ENCODE data around the gene CTCFL. TPM values are rescaled to one million over a fixed set of nuclear protein-coding genes. Genes with fewer than 3 reads are reported as not detected.

CTCFL gene
- total and polyA plus RNA-seq, 2 of the 13 experiments (the other 11 are each of a cell fraction or from before 2014, with no cell fraction given): 0.04 TPM; not detected in 1

DNA sequence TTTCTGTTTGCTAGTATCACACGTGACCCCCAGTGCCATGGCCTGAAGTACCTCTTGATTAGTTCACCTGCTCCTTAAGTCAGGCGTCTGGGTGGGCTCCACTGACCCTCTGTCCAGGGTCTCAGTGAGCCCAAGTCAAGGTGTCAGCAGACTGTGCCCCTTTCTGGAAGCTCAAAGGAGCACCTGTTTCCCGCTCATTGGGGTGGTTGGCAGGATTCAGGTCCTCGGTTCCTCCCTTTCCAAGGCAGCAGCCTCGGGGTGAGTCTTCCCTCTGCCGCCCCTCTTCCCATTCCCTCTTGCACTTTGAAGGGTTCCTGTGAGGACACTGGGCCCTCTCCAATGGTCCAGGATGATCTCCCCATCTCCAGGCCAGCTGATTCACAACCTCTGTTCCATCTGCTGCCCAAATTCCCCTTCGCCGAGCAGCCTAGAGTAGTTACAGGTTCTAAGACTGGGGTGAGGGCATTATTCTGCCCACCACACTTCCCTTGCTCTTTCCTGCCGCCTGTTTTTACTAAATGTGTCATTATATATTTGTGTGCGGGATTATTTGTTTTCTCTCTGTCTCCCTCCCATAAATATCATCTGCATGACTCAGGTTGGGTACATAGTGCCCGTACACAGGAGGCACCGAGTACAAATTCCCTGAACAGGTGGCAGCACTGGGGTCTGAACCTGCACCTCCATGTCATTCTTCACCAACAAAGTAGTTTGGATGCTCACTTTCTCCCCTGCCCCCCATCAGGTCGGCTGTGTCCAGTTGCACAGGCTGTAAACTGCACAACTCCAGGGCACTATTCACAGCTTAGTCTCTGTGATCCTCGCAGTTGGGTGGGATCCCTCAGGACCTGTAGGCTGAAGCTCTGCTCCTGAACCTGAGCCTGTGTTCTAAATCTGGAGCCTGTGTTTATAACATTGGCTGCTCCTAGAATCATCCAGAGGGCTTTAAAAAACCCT is 75.3 kb downstream of the CTCFL start (continued):
- TF ChIP-seq TOPORS (CRISPR knock-in tag; IDR thresholded peaks at IDR 0.05) (no peak), ZNF768 (CRISPR knock-in tag; IDR thresholded peaks at IDR 0.05) (no peak)

DNA sequence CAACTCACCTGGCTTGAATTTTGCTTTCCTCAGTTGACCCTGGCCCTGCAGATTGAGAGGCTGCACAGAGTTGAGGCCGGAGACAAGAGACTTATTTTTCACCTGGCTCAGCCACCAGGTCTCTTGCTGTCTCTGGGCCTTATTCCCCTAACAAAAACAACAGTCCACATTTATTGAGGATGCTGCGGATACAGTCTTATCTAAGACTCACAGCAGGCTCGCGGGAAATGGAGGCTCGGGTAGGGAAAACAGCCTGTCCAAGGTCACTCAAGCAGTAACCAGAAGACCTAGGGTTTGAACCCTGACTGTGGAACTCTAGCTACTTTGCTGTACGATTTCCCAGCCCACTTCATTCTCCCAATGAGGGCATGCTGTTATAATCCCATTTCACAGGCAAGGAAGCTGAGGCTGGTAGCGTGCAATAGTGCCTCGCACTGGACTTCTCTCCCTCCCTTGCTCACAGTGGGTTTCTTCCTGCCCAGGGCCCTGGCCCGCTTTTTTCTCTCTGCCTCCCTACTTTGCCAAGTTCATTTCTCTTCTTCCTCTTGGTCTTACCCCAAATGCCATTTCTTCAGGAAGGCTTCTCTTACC is 76.1 kb downstream of the CTCFL start:
- H3K79me2 ChIP-seq (ENCODE audit: insufficient read depth, low read length): no peaks in the 10 kb centered on the region
- intact Hi-C loops (cut with micrococcal nuclease; ENCODE audit: unreplicated experiment): no loop called here
- WGBS (ENCODE audit: low lambda C conversion rate): 36% methylated on average over 9 of the region's 9 CpGs
- no peaks in the 10 kb centered on the region for H3K4me1 ChIP-seq (ENCODE audit: insufficient read depth, low read length)
- H3K27me3 ChIP-seq (ENCODE audit: control insufficient read depth in 1 of 2, insufficient read depth in 2 of 2, low read length in 2 of 2): peaks cover 15 to 67% of the 10 kb centered on the region in 2 experiments; a peak in 4 of 5 replicates
- H3K27ac ChIP-seq (ENCODE audit: extremely low read length, insufficient read depth, low read length): no peak overlapping the region
- CTCF ChIA-PET (ENCODE audit: low intra/inter-chr PET ratio, low total read pairs): no interaction called here
- in situ Hi-C loops (cut with HindIII; ENCODE audit: extremely low pct_ligation_motif_present, low pct_unique_long_range_greater_than_20kb): no loop called here
- no peaks in the 10 kb centered on the region; the same call in 1 of the 2 replicates for H4K20me1 ChIP-seq (ENCODE audit: insufficient read depth, low read length)
- POLR2A ChIA-PET: no interaction called here
- H3K9ac ChIP-seq (ENCODE audit: insufficient read depth, low read depth, low read length): no peak overlapping the region
- TF ChIP-seq ZNF768 (CRISPR knock-in tag; IDR thresholded peaks at IDR 0.05) (no peak), ZNF629 (CRISPR knock-in tag; conservative IDR thresholded peaks at IDR 0.05) (peak; percentile 81)
- no peaks in the 10 kb centered on the region for H3K9me3 ChIP-seq (ENCODE audit: low read length)
- DNase-seq (ENCODE audit: low spot score) (no peak), ATAC-seq (no peak), FAIRE-seq (no peak)
- no peak overlapping the region for H3K4me3 ChIP-seq (replicated peaks in 1 of 3; ENCODE audit: insufficient read depth in 1 of 3, low read depth in 2 of 3, low read length in 3 of 3)
- no peak overlapping the region for H2AFZ ChIP-seq (ENCODE audit: low read length)
- no TSS peak for BruUV-seq (replicated peaks)
- no peak overlapping the region for H3K4me2 ChIP-seq (ENCODE audit: low read depth, low read length)
- H3K36me3 ChIP-seq (replicated peaks in 1 of 2; ENCODE audit: control insufficient read depth in 1 of 2, insufficient read depth in 2 of 2, low read length in 2 of 2): no peaks in the 10 kb centered on the region

Other genes starting within 250 kb of the CTCFL start
- gene SPO11, start 195.3 kb downstream of the CTCFL start, total RNA-seq (2016; rRNA removed; fragmentation: Illumina TruSeq; extraction: Trizol): not detected in 2 replicates
- not detected in 2 replicates for gene SPO11, start 195.3 kb downstream of the CTCFL start, polyA plus RNA-seq (2011; rRNA removed)
- gene RAE1, start 173.9 kb downstream of the CTCFL start, total RNA-seq (2016; rRNA removed; fragmentation: Illumina TruSeq; extraction: Trizol): 72.9 and 84.7 TPM in 2 replicates
- 29.2 and 36.1 TPM in 2 replicates for gene RAE1, start 173.9 kb downstream of the CTCFL start, polyA plus RNA-seq (2011; rRNA removed)
- 29.6 and 34.2 TPM in 2 replicates for gene RBM38, start 133.7 kb downstream of the CTCFL start, total RNA-seq (2016; rRNA removed; fragmentation: Illumina TruSeq; extraction: Trizol)
- 24.2 and 30.0 TPM in 2 replicates for gene RBM38, start 133.7 kb downstream of the CTCFL start, polyA plus RNA-seq (2011; rRNA removed)
- 5.4 and 12.6 TPM in 2 replicates for gene PCK1, start 36.0 kb upstream of the CTCFL start, total RNA-seq (2016; rRNA removed; fragmentation: Illumina TruSeq; extraction: Trizol)
- gene PCK1, start 36.0 kb upstream of the CTCFL start, polyA plus RNA-seq (2011; rRNA removed): 6.5 and 19.5 TPM in 2 replicates
- not detected in 2 replicates for gene ZBP1, start 95.3 kb upstream of the CTCFL start, total RNA-seq (2016; rRNA removed; fragmentation: Illumina TruSeq; extraction: Trizol)
- gene ZBP1, start 95.3 kb upstream of the CTCFL start, polyA plus RNA-seq (2011; rRNA removed): not detected in 2 replicates
- gene PMEPA1, start 184.9 kb upstream of the CTCFL start, total RNA-seq (2016; rRNA removed; fragmentation: Illumina TruSeq; extraction: Trizol): not detected in 2 replicates
- 0.08 TPM in 1 of 2 replicates, not detected in the other for gene PMEPA1, start 184.9 kb upstream of the CTCFL start, polyA plus RNA-seq (2011; rRNA removed)